Esophagus muscularis mucosa (tissue), 4 donors: ENCODE data around the gene EIF5AL1.

Experiments used
- EP300 ChIP-seq: sonication (generic); formaldehyde crosslinking; IDR thresholded peaks from one replicate; pipeline ENCODE4 v1.6.1; 2017; ENCODE audit warnings: antibody characterized with exemption
- POLR2A ChIP-seq: fragments of 450-650 bp; IDR thresholded peaks from one replicate; pipeline ENCODE4 v1.6.1; 2017; ENCODE audit warnings: antibody characterized with exemption, moderate library complexity, mild to moderate bottlenecking, low read depth
- POLR2AphosphoS5 ChIP-seq, 2 donors: sonication (generic); formaldehyde crosslinking; IDR thresholded peaks; one replicate each; pipeline ENCODE4 v1.6.1; 2017; ENCODE audit warnings: antibody characterized with exemption in 2 of 2
- TF ChIP-seq, protein P1 (sequence below), 3 experiments: fragments of 200-600 bp in 2 of 3; fragments of 450-650 bp in 1 of 3; sonication (generic) in 2 of 3; IDR thresholded peaks; one replicate each; pipeline ENCODE4 v1.5.1; 2017 to 2019; ENCODE audit warnings: antibody characterized with exemption in 3 of 3, mild to moderate bottlenecking in 2 of 3, moderate library complexity in 1 of 3

DNA sequence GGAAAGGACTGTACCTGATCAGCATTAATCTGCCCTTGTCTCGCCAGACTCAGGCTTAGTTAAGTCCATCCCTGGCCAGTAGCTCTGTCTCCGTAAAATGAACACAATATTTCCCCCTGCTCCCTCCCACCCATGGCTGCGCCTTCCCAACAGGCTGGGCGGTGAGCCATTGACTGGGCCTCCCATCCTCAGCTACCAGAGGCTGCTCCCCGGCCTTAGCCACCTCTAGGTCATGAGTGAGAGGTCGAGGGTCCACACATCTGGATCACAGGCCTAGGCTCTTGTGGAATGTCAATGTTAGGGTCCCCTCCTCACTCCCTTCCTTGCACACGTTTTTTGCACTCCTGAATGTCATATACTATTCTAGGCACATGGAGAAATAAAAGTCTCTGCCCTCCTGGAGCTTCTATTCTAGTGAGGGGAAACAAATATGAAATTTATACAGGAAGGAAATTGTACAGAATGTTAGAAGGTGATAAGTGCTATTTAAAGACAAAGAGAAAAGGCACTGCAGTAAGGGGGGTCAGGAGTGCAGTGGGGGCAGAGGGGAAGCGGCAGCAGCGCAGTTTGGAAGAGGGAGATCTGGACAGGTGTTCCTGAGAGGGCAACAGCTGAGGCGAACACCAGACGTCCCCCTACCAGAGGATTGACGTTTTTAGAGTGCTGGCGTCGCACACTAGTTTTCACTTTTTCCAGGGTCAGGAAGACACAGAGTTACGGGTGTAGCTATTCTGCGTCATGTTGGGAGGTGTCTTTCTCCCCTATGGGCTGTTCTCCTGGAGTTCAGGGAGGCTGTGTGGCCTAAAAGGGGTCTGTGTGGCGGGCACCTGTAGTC is 17.2 kb upstream of the EIF5AL1 start:
- no peak for TF ChIP-seq POLR2A
- TF ChIP-seq POLR2AphosphoS5 (IDR thresholded peaks at IDR 0.05): no peak
- TF ChIP-seq, protein P1, sequence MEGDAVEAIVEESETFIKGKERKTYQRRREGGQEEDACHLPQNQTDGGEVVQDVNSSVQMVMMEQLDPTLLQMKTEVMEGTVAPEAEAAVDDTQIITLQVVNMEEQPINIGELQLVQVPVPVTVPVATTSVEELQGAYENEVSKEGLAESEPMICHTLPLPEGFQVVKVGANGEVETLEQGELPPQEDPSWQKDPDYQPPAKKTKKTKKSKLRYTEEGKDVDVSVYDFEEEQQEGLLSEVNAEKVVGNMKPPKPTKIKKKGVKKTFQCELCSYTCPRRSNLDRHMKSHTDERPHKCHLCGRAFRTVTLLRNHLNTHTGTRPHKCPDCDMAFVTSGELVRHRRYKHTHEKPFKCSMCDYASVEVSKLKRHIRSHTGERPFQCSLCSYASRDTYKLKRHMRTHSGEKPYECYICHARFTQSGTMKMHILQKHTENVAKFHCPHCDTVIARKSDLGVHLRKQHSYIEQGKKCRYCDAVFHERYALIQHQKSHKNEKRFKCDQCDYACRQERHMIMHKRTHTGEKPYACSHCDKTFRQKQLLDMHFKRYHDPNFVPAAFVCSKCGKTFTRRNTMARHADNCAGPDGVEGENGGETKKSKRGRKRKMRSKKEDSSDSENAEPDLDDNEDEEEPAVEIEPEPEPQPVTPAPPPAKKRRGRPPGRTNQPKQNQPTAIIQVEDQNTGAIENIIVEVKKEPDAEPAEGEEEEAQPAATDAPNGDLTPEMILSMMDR (IDR thresholded peaks at IDR 0.05): no peak
- TF ChIP-seq EP300: no peak
